HEK293 (cell line): ENCODE measurements around the gene NMNAT1.

Experiments
- CTCF ChIA-PET: fragments of 350-600 bp; formaldehyde crosslinking; extraction: SDS; loops from one replicate; lab custom pipeline; 2021; ENCODE audit warnings: antibody characterized with exemption; lab: Yijun Ruan, JAX
- POLR2A ChIA-PET: fragments of 300-600 bp; formaldehyde crosslinking; extraction: SDS; loops from one replicate; lab custom pipeline; 2020; ENCODE audit warnings: antibody characterized with exemption, inconsistent platforms; lab: Yijun Ruan, JAX
- H3K27ac ChIP-seq: fragments of 200-500 bp; sonication (Bioruptor generic); 2 replicates; pipeline ENCODE4 v1.5.1; 2014; ENCODE audit warnings: low read depth, low read length, control low read depth, inconsistent platforms; ENCODE audit errors: extremely low read depth
- H3K36me3 ChIP-seq, 2 experiments: fragments of 200-500 bp in 1 of 2; sonication (Bioruptor generic) in 1 of 2; 1 replicate in 1 of 2; 2 replicates in 1 of 2; pipeline ENCODE4 v1.5.1; 2014 to 2017; ENCODE audit warnings: inconsistent platforms in 2 of 2, low read length in 2 of 2; ENCODE audit not compliant: control insufficient read depth in 2 of 2, insufficient read depth in 1 of 2
- H3K4me1 ChIP-seq: fragments of 200-500 bp; sonication (Bioruptor generic); 2 replicates; pipeline ENCODE4 v1.5.1; 2014; ENCODE audit warnings: mild to moderate bottlenecking, low read length, inconsistent platforms; ENCODE audit not compliant: control insufficient read depth, insufficient read depth
- H3K4me3 ChIP-seq: 2 replicates; pipeline ENCODE4 v1.5.1; 2011; ENCODE audit warnings: low read depth, mild to moderate bottlenecking, control low read depth, low read length, moderate library complexity
- H3K9me3 ChIP-seq: fragments of 200-500 bp; sonication (Bioruptor generic); 2 replicates; pipeline ENCODE4 v1.5.1; 2014; ENCODE audit warnings: low read depth, low read length, inconsistent platforms; ENCODE audit not compliant: control insufficient read depth, insufficient read depth
- GLIS1 ChIP-seq: fragments of 450-650 bp; formaldehyde crosslinking; IDR thresholded peaks from 2 replicates; pipeline ENCODE4 v1.5.1; 2016; ENCODE audit warnings: missing biosample characterization, missing genetic modification characterization
- HOXC10 ChIP-seq: sonication (generic); formaldehyde crosslinking; IDR thresholded peaks from 2 replicates; pipeline ENCODE4 v1.8.1; 2023; ENCODE audit warnings: mild to moderate bottlenecking, missing genetic modification reagents
- KLF16 ChIP-seq: fragments of 450-650 bp; formaldehyde crosslinking; IDR thresholded peaks from 2 replicates; pipeline ENCODE4 v1.5.1; 2017; ENCODE audit warnings: missing biosample characterization, missing genetic modification characterization
- REST ChIP-seq: fragments of 450-650 bp; formaldehyde crosslinking; IDR thresholded peaks from 2 replicates; pipeline ENCODE4 v1.5.1; 2016; ENCODE audit warnings: missing biosample characterization, missing genetic modification characterization
- ZBTB20 ChIP-seq: fragments of 450-650 bp; formaldehyde crosslinking; IDR thresholded peaks from 2 replicates; pipeline ENCODE4 v1.5.1; 2016; ENCODE audit warnings: missing biosample characterization, missing genetic modification characterization
- ZBTB7A ChIP-seq: fragments of 450-650 bp; formaldehyde crosslinking; IDR thresholded peaks from 2 replicates; pipeline ENCODE4 v1.5.1; 2016; ENCODE audit warnings: low read depth, missing biosample characterization, missing genetic modification characterization
- ZNF112 ChIP-seq: fragments of 450-650 bp; formaldehyde crosslinking; IDR thresholded peaks from 2 replicates; pipeline ENCODE4 v1.5.0; 2017; ENCODE audit warnings: missing biosample characterization, missing genetic modification characterization
- ZNF121 ChIP-seq: fragments of 450-650 bp; formaldehyde crosslinking; IDR thresholded peaks from 2 replicates; pipeline ENCODE4 v1.5.1; 2016; ENCODE audit warnings: missing biosample characterization, missing genetic modification characterization
- ZNF157 ChIP-seq: fragments of 450-650 bp; formaldehyde crosslinking; IDR thresholded peaks from 2 replicates; pipeline ENCODE4 v1.5.1; 2016; ENCODE audit warnings: missing biosample characterization, missing genetic modification characterization
- ZNF174 ChIP-seq: fragments of 450-650 bp; formaldehyde crosslinking; IDR thresholded peaks from 2 replicates; pipeline ENCODE4 v1.5.0; 2017; ENCODE audit warnings: missing biosample characterization, mild to moderate bottlenecking, missing genetic modification characterization
- ZNF175 ChIP-seq: fragments of 450-650 bp; formaldehyde crosslinking; IDR thresholded peaks from 2 replicates; pipeline ENCODE4 v1.5.1; 2016; ENCODE audit warnings: missing biosample characterization, missing genetic modification characterization
- ZNF211 ChIP-seq: fragments of 450-650 bp; formaldehyde crosslinking; IDR thresholded peaks from 2 replicates; pipeline ENCODE4 v1.5.1; 2016; ENCODE audit warnings: low read depth, missing biosample characterization, missing genetic modification characterization
- ZNF214 ChIP-seq: fragments of 450-650 bp; formaldehyde crosslinking; IDR thresholded peaks from 2 replicates; pipeline ENCODE4 v1.5.1; 2017; ENCODE audit warnings: missing biosample characterization, mild to moderate bottlenecking, missing genetic modification characterization, borderline replicate concordance
- ZNF24 ChIP-seq: fragments of 450-650 bp; formaldehyde crosslinking; IDR thresholded peaks from 2 replicates; pipeline ENCODE4 v1.5.1; 2016; ENCODE audit warnings: missing biosample characterization, missing genetic modification characterization
- ZNF350 ChIP-seq: fragments of 450-650 bp; formaldehyde crosslinking; IDR thresholded peaks from 2 replicates; pipeline ENCODE4 v1.5.0; 2017; ENCODE audit warnings: missing biosample characterization, mild to moderate bottlenecking, missing genetic modification characterization
- ZNF449 ChIP-seq: fragments of 450-650 bp; formaldehyde crosslinking; IDR thresholded peaks from 2 replicates; pipeline ENCODE4 v1.5.1; 2017; ENCODE audit warnings: missing biosample characterization, mild to moderate bottlenecking, missing genetic modification characterization, moderate library complexity
- ZNF621 ChIP-seq: fragments of 450-650 bp; formaldehyde crosslinking; IDR thresholded peaks from 2 replicates; pipeline ENCODE4 v1.5.1; 2017; ENCODE audit warnings: missing biosample characterization, missing genetic modification characterization
- ZNF626 ChIP-seq: fragments of 450-650 bp; sonication (Bioruptor Pico); formaldehyde crosslinking; IDR thresholded peaks from 2 replicates; pipeline ENCODE4 v1.5.1; 2018; ENCODE audit warnings: missing biosample characterization, missing genetic modification characterization, inconsistent platforms
- ZNF658 ChIP-seq: fragments of 450-650 bp; formaldehyde crosslinking; IDR thresholded peaks from 2 replicates; pipeline ENCODE4; 2016; ENCODE audit warnings: missing biosample characterization, missing genetic modification characterization
- ZNF843 ChIP-seq: fragments of 450-650 bp; formaldehyde crosslinking; IDR thresholded peaks from 2 replicates; pipeline ENCODE4 v1.5.1; 2016; ENCODE audit warnings: missing biosample characterization, missing genetic modification characterization
- ZSCAN23 ChIP-seq: fragments of 450-650 bp; formaldehyde crosslinking; IDR thresholded peaks from 2 replicates; pipeline ENCODE4 v1.5.1; 2016; ENCODE audit warnings: missing biosample characterization, missing genetic modification characterization
- TF ChIP-seq, protein P1 (sequence below): fragments of 450-650 bp; formaldehyde crosslinking; conservative IDR thresholded peaks from 2 replicates; pipeline ENCODE4 v1.5.1; 2016; ENCODE audit warnings: low read depth, missing biosample characterization, missing genetic modification characterization
- TF ChIP-seq, protein P2 (sequence below): fragments of 450-650 bp; formaldehyde crosslinking; IDR thresholded peaks from 2 replicates; pipeline ENCODE4 v1.5.1; 2017; ENCODE audit warnings: missing biosample characterization, missing genetic modification characterization

The NMNAT1 gene

GRCh38 chr1:9990944-9991343, 47.7 kb downstream of the NMNAT1 start:
- POLR2A ChIA-PET = no interaction called here

GRCh38 chr1:9992910-9993309, 49.6 kb downstream of the NMNAT1 start:
- H3K4me1 ChIP-seq = no peaks in the 10 kb centered on the region
- no peak overlapping the region for H3K4me3 ChIP-seq
- no peaks in the 10 kb centered on the region; a peak in 1 of 3 replicates for H3K36me3 ChIP-seq
- CTCF ChIA-PET = interaction anchor here (0.6 kb wide), 1 partner anchor 329 kb away, joined by 3 read pairs; no protein-coding TSS in a partner anchor
- TF ChIP-seq ZNF211 (no peak), HOXC10 (no peak), GLIS1 (tag by site-specific recombination) (no peak), ZNF449 (no peak), ZNF658 (tag by site-specific recombination) (no peak)
- TF ChIP-seq, all 188 proteins: peak for 0
- Histone ChIP-seq H3K9me3 (no peaks in the 10 kb centered on the region), H3K27ac (no peak overlapping the region)
- POLR2A ChIA-PET = no interaction called here

More at GRCh38 chr1:9990944-9991343, 47.7 kb downstream of the NMNAT1 start:
- Histone ChIP-seq H3K4me1 (no peaks in the 10 kb centered on the region), H3K27ac (no peak overlapping the region), H3K9me3 (no peaks in the 10 kb centered on the region), H3K4me3 (no peak overlapping the region), H3K36me3 (no peaks in the 10 kb centered on the region; a peak in 1 of 3 replicates)
- CTCF ChIA-PET = interaction anchor here (0.6 kb wide), 1 partner anchor 345 kb away, joined by 4 read pairs; no protein-coding TSS in a partner anchor
- no peak for TF ChIP-seq ZNF24 (tag by site-specific recombination)
- no peak for TF ChIP-seq ZNF157 (tag by site-specific recombination)
- no peak for TF ChIP-seq KLF16 (tag by site-specific recombination)
- no peak for TF ChIP-seq ZNF843 (tag by site-specific recombination)
- TF ChIP-seq ZBTB20 (tag by site-specific recombination) = no peak
- TF ChIP-seq, protein P1, sequence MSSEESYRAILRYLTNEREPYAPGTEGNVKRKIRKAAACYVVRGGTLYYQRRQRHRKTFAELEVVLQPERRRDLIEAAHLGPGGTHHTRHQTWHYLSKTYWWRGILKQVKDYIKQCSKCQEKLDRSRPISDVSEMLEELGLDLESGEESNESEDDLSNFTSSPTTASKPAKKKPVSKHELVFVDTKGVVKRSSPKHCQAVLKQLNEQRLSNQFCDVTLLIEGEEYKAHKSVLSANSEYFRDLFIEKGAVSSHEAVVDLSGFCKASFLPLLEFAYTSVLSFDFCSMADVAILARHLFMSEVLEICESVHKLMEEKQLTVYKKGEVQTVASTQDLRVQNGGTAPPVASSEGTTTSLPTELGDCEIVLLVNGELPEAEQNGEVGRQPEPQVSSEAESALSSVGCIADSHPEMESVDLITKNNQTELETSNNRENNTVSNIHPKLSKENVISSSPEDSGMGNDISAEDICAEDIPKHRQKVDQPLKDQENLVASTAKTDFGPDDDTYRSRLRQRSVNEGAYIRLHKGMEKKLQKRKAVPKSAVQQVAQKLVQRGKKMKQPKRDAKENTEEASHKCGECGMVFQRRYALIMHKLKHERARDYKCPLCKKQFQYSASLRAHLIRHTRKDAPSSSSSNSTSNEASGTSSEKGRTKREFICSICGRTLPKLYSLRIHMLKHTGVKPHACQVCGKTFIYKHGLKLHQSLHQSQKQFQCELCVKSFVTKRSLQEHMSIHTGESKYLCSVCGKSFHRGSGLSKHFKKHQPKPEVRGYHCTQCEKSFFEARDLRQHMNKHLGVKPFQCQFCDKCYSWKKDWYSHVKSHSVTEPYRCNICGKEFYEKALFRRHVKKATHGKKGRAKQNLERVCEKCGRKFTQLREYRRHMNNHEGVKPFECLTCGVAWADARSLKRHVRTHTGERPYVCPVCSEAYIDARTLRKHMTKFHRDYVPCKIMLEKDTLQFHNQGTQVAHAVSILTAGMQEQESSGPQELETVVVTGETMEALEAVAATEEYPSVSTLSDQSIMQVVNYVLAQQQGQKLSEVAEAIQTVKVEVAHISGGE (tag by site-specific recombination) = no peak
- no peak for TF ChIP-seq ZNF214 (tag by site-specific recombination)

GRCh38 chr1:9993561-9994075, 50.3 kb downstream of the NMNAT1 start:
- no peak overlapping the region for H3K4me3 ChIP-seq
- H3K4me1 ChIP-seq = no peaks in the 10 kb centered on the region
- H3K36me3 ChIP-seq = no peaks in the 10 kb centered on the region; a peak in 1 of 3 replicates
- H3K9me3 ChIP-seq = no peaks in the 10 kb centered on the region
- POLR2A ChIA-PET = no interaction called here
- H3K27ac ChIP-seq = no peak overlapping the region
- CTCF ChIA-PET = interaction anchor here (0.6 to 0.8 kb wide), 3 partner anchors 38 to 299 kb away, joined by 3 to 4 read pairs (median 4); no protein-coding TSS in a partner anchor
- TF ChIP-seq, protein P2, sequence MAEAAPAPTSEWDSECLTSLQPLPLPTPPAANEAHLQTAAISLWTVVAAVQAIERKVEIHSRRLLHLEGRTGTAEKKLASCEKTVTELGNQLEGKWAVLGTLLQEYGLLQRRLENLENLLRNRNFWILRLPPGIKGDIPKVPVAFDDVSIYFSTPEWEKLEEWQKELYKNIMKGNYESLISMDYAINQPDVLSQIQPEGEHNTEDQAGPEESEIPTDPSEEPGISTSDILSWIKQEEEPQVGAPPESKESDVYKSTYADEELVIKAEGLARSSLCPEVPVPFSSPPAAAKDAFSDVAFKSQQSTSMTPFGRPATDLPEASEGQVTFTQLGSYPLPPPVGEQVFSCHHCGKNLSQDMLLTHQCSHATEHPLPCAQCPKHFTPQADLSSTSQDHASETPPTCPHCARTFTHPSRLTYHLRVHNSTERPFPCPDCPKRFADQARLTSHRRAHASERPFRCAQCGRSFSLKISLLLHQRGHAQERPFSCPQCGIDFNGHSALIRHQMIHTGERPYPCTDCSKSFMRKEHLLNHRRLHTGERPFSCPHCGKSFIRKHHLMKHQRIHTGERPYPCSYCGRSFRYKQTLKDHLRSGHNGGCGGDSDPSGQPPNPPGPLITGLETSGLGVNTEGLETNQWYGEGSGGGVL = no peak
- TF ChIP-seq ZNF121 (tag by site-specific recombination) = no peak
- TF ChIP-seq ZNF175 (tag by site-specific recombination) = no peak
- no peak for TF ChIP-seq REST (tag by site-specific recombination)
- no peak for TF ChIP-seq ZNF174 (tag by site-specific recombination)
- no peak for TF ChIP-seq ZNF112 (tag by site-specific recombination)
- TF ChIP-seq ZNF350 (tag by site-specific recombination) = no peak
- TF ChIP-seq ZNF626 = no peak
- TF ChIP-seq ZSCAN23 = no peak
- TF ChIP-seq ZBTB7A = no peak
- TF ChIP-seq ZNF621 = no peak
